Activated naive CD8-positive, alpha-beta T cell (primary cell): Measurements from ENCODE around the gene KIAA1191.
"Not testable (repeated sequence)": the region's sequence is repeated elsewhere in the genome, so short reads cannot be mapped to it uniquely, and the experiment has no call there.

Source experiments
- H3K27ac Mint-ChIP-seq: one replicate; pipeline ENCODE4 v1.8.0; 2021; ENCODE audit warnings: mixed read lengths
- H3K27me3 Mint-ChIP-seq: one replicate; pipeline ENCODE4 v1.8.0; 2021; ENCODE audit warnings: mixed read lengths
- H3K36me3 Mint-ChIP-seq: one replicate; pipeline ENCODE4 v1.8.0; 2021; ENCODE audit warnings: mixed read lengths
- H3K4me1 Mint-ChIP-seq: one replicate; pipeline ENCODE4 v1.8.0; 2021; ENCODE audit warnings: low read depth, mixed read lengths
- H3K4me3 Mint-ChIP-seq: one replicate; pipeline ENCODE4 v1.8.0; 2021; ENCODE audit warnings: mild to moderate bottlenecking, mixed read lengths
- H3K9me3 Mint-ChIP-seq: one replicate; pipeline ENCODE4 v1.8.0; 2021; ENCODE audit warnings: low read depth, mixed read lengths

KIAA1191 gene

DNA sequence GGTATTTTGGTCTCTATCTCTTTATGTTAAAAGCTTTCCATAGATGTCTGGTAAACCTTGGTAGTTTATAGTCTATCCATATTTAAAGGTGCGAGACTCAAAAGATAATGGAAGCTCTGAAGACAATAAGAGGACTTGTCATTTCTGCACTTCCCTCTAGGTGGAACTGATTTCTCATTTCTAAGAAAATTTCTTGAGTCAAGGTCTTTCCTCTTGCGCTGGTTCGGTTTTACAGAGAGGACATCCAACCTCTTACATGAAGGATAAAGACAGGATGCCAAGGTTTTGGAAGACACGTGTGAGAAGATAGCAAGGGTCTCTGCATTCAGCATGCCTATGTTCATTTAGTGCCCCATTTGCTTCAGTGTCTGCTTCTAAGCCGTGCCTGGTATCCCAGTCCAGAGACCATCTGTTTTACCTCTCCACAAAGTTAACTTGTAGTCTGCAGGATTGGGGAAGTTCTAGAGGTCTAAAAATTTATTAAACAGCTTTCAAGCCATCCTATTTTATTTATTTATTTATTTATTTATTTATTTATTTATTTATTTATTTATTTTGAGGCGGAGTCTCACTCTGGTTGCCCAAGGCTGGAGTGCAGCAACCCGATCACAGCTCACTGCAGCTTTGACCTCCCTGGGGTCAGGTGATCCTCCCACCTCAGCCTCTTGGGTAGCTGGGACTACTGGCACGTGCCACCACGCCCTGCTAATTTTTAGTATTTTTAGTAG is 41.6 kb downstream of the KIAA1191 start:
- H3K9me3 Mint-ChIP-seq, result no peaks in the 10 kb centered on the region
- H3K36me3 Mint-ChIP-seq, result peaks cover 9% of the 10 kb centered on the region
- H3K4me3 Mint-ChIP-seq, result no peak overlapping the region
- H3K27ac Mint-ChIP-seq, result no peak overlapping the region
- H3K4me1 Mint-ChIP-seq, result no peaks in the 10 kb centered on the region
- H3K27me3 Mint-ChIP-seq, result no peaks in the 10 kb centered on the region

DNA sequence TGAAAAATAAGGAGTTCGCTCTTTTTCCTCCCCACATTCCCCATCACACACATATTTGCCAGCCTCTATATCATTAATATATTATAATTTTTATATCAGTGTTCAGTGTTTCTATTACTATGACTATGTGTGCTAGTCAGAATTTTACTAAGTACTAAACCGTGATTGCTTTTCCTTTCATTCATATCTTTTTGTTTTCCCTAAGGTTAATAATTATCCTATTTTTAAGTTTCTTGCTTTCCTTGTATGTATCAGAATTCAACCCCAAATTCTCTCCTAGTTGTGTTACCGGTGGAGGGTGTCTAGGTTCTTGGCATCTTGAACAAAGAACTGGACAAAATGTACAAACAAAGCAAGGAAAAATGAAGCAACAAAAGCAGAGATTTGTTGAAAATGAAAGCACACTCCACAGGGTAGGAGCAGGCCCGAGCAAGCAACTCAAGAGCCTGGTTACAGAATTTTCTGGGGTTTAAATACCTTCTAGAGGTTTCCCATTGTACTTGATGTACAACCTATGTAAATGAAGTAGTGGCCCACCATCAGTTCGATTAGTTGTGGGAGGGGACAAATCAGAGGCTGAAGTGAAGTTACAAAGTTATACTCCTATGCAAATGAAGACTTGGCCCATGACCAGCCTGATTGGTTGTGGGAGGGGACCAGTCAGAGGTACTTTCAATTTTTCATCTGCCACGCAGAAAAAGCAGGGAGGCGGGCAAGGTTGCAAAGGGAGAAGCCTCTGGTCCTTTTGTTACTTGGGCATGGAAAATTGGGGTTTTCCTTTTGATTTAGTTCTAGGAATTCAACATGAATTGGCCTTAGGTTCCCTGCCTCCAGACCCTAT is 43.8 kb downstream of the KIAA1191 start:
- H3K4me3 Mint-ChIP-seq, result no peak overlapping the region
- no peaks in the 10 kb centered on the region for H3K27me3 Mint-ChIP-seq
- peaks cover 12% of the 10 kb centered on the region for H3K36me3 Mint-ChIP-seq
- no peak overlapping the region for H3K27ac Mint-ChIP-seq
- no peaks in the 10 kb centered on the region for H3K9me3 Mint-ChIP-seq
- no peaks in the 10 kb centered on the region for H3K4me1 Mint-ChIP-seq

DNA sequence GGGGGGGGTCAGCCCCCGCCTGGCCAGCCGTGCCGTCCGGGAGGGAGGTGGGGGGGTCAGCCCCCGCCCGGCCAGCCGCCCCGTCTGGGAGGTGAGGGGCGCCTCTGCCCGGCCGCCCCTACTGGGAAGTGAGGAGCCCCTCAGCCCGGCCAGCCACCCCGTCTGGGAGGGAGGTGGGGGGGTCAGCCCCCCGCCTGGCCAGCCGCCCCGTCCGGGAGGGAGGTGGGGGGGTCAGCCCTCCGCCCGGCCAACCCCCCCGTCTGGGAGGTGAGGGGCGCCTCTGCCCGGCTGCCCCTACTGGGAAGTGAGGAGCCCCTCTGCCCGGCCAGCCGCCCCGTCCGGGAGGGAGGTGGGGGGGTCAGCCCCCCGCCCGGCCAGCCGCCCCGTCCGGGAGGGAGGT is 56.2 kb downstream of the KIAA1191 start:
- H3K9me3 Mint-ChIP-seq, H3K4me3 Mint-ChIP-seq: not testable (repeated sequence)

More for the DNA sequence above, 56.2 kb downstream of the KIAA1191 start:
- not testable (repeated sequence) for H3K27me3 Mint-ChIP-seq, H3K4me1 Mint-ChIP-seq, H3K27ac Mint-ChIP-seq
- H3K36me3 Mint-ChIP-seq, result peaks cover 18% of the 10 kb centered on the region
